Peyer's patch (tissue), 4 donors: ENCODE results near the gene ZBTB49.

Source experiments
- POLR2A ChIP-seq, 2 donors: fragments of 450-650 bp; IDR thresholded peaks; one replicate each; pipeline ENCODE4 v1.5.1; 2017; ENCODE audit warnings: antibody characterized with exemption in 2 of 2, mild to moderate bottlenecking in 2 of 2, moderate library complexity in 2 of 2
- TF ChIP-seq, protein P1 (sequence below), 6 experiments: fragments of 450-650 bp in 4 of 6; fragments of 200-600 bp in 2 of 6; sonication (generic) in 1 of 6; IDR thresholded peaks; one replicate each; pipeline ENCODE4 v1.5.1; 2017 to 2019; ENCODE audit warnings: antibody characterized with exemption in 6 of 6, mild to moderate bottlenecking in 3 of 6, moderate library complexity in 1 of 6

DNA sequence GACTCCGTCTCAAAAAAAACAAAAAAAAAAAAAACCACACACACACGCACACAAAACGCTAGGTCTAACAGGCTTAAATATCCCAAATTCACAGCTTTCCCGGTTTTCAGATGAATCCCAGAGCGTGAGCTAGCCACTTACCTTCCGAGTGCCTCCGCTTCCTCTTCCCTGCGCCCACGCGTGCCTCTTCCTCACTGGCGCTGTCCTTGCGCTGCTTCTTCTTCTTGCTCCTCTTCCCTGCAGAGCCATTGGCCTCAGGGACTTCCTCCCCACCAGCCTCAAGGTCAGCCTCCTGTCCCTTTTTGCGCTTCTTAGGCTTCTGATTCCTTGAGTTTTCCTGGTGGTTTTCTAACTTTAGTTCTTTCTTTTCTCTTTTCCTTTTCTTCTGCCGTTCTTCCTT is 15.8 kb upstream of the ZBTB49 start:
- TF ChIP-seq, protein P1, sequence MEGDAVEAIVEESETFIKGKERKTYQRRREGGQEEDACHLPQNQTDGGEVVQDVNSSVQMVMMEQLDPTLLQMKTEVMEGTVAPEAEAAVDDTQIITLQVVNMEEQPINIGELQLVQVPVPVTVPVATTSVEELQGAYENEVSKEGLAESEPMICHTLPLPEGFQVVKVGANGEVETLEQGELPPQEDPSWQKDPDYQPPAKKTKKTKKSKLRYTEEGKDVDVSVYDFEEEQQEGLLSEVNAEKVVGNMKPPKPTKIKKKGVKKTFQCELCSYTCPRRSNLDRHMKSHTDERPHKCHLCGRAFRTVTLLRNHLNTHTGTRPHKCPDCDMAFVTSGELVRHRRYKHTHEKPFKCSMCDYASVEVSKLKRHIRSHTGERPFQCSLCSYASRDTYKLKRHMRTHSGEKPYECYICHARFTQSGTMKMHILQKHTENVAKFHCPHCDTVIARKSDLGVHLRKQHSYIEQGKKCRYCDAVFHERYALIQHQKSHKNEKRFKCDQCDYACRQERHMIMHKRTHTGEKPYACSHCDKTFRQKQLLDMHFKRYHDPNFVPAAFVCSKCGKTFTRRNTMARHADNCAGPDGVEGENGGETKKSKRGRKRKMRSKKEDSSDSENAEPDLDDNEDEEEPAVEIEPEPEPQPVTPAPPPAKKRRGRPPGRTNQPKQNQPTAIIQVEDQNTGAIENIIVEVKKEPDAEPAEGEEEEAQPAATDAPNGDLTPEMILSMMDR (IDR thresholded peaks at IDR 0.05) = no peak
- TF ChIP-seq POLR2A (IDR thresholded peaks at IDR 0.05) = no peak
